HG02623 (cell line): ENCODE results near the gene HCN4.
"Not testable (repeated sequence)": the region's sequence is repeated elsewhere in the genome, so short reads cannot be mapped to it uniquely, and the experiment has no call there.

Experiments
- ATAC-seq: cut with Tn5 transposase; IDR thresholded peaks from one replicate; pipeline ENCODE4 v1.9.1; 2021; ENCODE audit warnings: moderate library complexity; ENCODE audit not compliant: unreplicated experiment

The HCN4 gene

GRCh38 chr15:73368301-73369136 lies at the start of gene HCN4:
Gene HCN4 (minus strand): TSS chr15:73368958. CDS start chr15:73368270, 688 bp downstream.
- no peak for ATAC-seq

- ATAC-seq: no peak
Measured at GRCh38 chr15:73414876-73415275, 46.1 kb upstream of the HCN4 start.

GRCh38 chr15:73403171-73403570 lies 34.4 kb upstream of the HCN4 start:
- no peak for ATAC-seq

DNA sequence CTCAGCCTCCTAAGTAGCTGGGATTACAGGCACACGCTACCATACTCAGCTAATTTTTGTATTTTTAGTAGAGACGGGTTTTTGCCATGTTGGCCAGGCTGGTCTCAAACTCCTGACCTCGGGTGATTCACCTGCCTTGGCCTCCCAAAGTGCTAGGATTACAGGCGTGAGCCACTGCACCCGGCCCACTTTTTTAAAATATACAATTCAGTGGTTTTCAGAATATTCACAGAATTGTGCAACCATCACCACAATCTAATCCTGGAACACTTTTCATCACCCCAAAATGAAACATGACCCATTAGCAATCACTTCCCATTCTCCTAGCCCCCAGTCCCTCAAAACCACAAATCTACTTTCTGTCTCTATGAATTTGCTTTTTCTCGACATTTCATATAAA lies 31.5 kb upstream of the HCN4 start:
- ATAC-seq: not testable (repeated sequence)

- ATAC-seq: no peak
Measured at GRCh38 chr15:73398861-73399260, 30.1 kb upstream of the HCN4 start.

GRCh38 chr15:73397461-73397860 lies 28.7 kb upstream of the HCN4 start:
- no peak for ATAC-seq

- ATAC-seq: no peak
Measured at GRCh38 chr15:73395671-73396070, 26.9 kb upstream of the HCN4 start.

GRCh38 chr15:73394782-73395181 lies 26.0 kb upstream of the HCN4 start:
- ATAC-seq: no peak

- ATAC-seq: no peak
Measured at GRCh38 chr15:73393336-73393735, 24.6 kb upstream of the HCN4 start.

DNA sequence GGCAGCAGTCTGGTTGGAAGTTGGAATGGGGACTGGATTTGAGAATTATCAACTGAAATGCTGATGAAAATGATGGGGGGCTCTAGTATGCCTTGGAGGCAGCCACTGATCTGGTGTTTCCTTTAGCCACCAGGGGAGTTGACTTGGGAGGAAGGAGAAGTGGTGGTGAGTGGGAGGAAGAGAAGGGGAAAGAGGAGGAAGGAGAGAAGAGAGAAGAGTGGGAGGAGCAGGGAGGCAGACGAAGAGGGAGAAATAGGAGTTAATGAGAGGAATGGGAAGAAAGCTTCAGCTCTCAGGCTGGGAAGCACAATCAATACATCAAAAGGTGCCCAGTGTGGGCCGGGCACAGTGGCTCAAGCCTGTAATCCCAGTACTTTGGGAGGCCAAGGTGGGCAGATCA lies 23.3 kb upstream of the HCN4 start:
- no peak for ATAC-seq

GRCh38 chr15:73391128-73391872 lies 22.5 kb upstream of the HCN4 start:
- ATAC-seq: no peak

DNA sequence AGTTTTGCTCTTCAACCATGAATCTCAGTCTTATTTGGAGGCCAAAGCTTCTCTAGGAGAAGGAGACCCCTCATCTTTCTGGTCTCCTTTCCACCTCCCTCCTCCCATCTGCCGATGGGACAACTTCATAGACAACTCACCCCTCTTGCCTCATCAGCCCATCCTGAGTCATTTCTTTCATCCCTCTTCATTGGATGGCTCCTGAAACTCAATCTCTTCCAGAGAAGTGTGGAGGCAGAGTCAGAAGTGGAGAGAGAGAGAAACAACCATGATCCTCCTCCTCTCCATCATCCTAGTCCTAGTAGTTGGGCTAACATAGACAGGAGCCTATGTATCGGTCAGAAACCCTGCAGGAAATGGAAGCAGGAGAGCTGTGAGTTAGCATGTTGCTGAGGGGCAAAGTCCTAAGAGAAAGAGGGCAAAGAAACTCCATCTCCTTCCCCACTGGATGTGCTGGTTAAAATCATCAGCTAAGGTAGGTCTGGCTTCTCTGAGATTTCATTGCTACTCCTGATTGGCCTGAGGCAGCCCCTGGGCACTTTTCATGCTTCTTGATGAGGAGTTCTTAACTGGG lies 21.3 kb upstream of the HCN4 start:
- ATAC-seq: no peak

DNA sequence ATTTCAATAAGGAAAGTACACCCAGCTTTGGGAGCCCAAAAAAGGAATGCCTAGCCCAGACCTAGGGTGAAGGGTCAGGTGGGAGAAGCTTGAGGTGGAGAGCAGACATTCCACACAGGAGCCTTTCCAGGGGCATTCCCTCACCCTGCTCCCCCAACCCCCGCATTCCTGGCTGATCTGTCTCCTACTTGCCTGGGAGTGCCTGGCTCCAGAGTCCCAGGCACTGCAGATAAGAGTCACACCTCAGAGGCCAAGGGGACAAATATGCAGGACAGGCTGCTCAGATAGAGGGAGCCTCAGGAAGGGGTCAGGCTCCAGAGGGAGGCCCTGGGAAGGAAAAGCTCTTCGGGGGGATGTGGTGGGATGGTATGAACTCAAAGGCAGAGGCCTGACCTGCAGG lies 20.8 kb upstream of the HCN4 start:
- ATAC-seq: no peak

- no peak for ATAC-seq
Measured at GRCh38 chr15:73388256-73388781, 19.6 kb upstream of the HCN4 start.

DNA sequence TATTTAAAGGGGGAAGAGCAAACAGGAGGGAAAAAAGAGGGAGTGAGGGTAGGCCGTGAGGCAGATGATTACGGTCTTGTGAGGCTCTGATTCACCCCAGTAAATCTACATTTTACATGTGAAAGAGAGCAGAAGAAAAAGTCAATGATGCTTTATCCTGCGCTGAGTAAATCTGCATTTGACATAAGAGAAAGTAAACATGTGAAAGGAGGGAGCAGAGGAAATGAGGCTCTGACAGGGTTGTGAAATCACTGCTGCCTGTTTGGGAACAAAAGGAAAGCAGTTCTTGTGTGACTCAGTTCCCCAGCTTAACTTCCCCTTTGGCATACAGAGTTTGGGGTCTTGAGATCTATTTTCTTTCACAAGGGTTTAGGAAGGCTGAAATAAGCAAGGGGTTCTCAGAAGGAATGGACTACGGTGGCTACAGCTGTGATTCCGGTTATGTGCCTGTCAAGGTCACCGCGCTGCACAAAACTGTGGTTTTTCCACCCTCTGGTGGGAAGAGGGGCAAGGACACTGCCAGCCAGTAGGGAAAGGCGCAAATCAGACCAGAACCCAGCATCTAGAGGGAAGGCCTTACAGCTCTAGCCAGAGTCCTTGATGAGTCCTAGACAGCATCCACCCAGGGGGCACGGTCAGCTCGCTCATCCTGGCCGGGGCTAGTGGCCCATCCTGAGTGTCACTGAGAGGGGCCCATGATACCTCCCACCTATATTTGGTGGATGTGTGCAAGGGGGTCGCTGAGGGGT lies 18.9 kb upstream of the HCN4 start:
- ATAC-seq: no peak

DNA sequence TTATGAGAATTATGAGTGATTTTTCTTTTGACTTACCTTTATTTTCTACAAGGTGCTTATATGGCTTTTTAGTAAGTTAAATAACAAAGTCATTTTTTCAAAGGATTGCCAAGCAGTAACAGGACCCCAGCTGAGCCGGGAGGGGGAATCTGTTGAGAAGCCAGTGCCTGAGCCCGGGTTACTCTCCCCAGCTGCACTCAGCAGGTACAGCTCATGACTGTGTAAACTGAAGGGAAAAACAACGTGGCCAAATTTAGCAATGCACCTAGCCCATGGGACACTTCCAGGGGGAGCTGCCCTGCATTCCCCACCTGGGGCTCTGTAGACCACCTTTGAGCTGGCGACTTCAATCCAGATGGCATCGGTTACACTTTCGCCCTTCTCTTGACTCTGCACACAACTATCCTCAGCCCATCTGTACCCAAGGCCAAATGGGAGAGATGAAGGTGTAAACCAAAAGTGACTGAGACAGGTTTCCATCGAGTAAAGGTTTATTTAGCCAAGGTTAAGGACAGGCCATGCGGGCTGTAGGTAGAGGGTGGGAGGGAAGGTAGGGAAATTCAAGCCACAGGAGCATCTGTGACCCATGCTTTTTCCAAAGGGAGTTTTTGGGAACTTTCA lies 18.2 kb upstream of the HCN4 start:
- ATAC-seq: no peak

DNA sequence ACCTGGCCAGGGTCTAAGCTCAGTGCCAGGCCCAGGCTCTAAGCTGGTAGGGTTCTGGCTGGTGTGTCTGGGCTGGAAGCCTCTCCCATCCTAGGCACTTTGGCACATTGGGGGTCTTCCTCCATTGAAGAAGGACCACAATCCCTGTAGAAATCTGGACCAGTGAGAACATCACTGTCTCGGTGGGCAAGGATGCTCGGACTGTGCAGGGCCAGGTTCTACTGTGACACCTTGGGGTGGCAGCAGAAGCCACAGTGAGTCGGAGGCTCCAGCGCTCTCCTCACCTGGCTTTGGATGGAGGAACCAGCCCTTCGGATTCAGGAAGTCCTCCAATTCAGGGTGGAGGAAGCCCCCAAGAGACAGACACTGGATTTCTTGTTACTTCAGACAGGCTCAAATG lies 17.5 kb upstream of the HCN4 start:
- no peak for ATAC-seq

DNA sequence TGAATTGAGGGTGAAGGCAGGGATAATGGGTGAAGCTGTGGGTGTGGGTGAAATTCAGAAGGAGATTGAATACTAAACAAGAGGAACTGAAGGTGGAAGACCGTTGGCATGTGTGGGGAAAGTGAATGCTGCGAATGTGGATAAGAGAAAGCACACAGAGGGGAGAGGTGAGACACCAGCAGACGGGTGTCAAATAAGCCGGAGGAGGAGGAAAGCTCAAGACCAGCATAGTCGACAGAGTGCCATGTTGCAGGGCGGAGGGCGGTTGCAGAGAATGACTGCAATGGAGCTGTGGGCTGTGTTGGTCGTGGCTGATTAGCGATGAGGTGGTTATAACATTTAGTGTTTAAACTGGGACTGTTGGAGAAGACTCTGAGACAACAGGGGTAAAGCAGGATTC lies 16.4 kb upstream of the HCN4 start:
- ATAC-seq: no peak

GRCh38 chr15:73383310-73384189 lies 14.8 kb upstream of the HCN4 start:
- no peak for ATAC-seq

DNA sequence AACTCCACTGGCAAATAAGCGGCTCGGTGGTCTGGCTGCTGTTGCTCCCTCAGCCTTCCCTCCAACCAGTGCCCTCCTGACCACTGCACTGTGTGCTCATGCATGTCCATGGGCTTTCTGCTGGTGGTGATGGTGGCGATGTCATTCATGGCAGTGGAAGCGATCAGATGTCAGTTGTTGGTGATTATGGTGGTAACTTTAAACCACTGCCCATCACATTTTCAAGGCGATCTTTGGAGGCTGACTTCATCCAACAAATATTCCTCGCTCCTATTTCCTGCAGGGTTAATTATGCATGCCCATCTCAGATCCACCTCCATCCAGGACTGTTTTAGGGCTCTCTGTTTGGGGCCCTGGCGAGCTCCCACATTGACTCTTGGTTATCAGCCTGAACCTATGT lies 13.4 kb upstream of the HCN4 start:
- no peak for ATAC-seq
